ENCODE measurements around the gene LIME1.

DNA sequence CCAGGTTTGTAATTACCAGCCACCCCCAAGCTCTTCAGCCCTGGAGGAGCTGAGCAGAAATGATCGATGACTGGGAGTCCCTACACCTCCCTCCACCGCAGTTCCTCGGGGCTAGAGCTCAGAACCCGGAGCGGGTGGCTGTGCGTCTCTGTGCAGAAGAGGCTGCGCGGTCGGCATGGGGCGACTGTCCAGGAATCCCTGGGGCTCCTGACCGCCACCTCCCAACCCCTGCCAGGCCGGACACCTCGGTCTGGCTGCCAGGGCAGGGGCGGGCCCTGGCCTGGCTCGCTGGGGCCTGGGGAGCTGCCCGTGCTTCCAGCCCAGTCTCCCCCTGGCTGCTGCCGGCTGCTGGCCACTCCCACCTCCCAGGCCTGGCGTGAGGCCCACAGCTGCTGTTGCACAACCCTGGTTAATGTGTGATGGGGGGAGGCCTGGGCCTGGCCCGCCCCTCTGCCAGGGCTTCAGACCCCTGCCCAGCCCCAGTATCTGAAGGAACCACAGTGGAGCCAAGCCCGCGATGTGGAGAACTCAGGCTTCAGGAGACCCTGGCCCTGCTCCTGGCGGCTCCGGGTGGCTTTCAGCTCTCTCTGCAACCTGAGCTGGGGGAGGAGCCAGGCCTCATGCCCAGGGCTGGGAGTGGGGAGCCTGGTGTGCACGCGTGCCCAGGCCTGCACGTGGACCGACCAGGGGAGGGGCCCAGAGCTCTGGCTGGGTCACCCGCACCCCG lies 4.3 kb downstream of the LIME1 start:
- peak in 1 of 2 donors; percentile 81 for TF ChIP-seq POLR2A (IDR thresholded peaks at IDR 0.05)
- TF ChIP-seq, protein P1, sequence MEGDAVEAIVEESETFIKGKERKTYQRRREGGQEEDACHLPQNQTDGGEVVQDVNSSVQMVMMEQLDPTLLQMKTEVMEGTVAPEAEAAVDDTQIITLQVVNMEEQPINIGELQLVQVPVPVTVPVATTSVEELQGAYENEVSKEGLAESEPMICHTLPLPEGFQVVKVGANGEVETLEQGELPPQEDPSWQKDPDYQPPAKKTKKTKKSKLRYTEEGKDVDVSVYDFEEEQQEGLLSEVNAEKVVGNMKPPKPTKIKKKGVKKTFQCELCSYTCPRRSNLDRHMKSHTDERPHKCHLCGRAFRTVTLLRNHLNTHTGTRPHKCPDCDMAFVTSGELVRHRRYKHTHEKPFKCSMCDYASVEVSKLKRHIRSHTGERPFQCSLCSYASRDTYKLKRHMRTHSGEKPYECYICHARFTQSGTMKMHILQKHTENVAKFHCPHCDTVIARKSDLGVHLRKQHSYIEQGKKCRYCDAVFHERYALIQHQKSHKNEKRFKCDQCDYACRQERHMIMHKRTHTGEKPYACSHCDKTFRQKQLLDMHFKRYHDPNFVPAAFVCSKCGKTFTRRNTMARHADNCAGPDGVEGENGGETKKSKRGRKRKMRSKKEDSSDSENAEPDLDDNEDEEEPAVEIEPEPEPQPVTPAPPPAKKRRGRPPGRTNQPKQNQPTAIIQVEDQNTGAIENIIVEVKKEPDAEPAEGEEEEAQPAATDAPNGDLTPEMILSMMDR (IDR thresholded peaks at IDR 0.05), result peak in 5 of 6 experiments; percentile 9 to 53 (median 18)
